ENCODE measurements around the gene MYO3B. TPM values are rescaled to one million over a fixed set of nuclear protein-coding genes. Genes with fewer than 3 reads are reported as not detected.

MYO3B gene
- polyA plus RNA-seq, 1 donor (not counting 4 experiments of a cell fraction or from before 2014, with no cell fraction given), result 4.4 TPM

DNA sequence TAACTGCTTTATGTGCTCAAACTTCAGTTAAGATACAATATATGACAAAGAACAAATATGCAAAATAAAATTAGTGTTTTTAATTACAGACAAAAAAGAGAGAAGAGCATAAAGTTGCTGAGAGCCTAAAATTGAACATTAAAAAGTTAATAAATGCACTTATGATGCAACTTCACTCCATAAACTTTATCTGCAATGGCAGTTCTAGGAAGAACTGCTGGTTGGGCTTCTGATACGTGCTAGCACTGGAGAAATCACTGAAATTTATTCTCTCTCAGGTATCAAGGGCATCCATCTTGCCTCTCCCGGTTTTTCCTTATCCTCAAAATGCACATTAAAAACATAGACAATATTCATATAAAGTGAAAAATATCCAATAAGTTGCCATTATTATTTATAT, 35.7 kb downstream of the MYO3B start:
- dilution Hi-C loops (cut with MboI; ENCODE audit: extremely low pct_ligation_motif_present, low sequenced_read_pairs), result no loop called here
- Histone ChIP-seq H3K36me3 (ENCODE audit: control insufficient read depth in 2 of 2, extremely low read depth in 1 of 2, insufficient read depth in 2 of 2, low read length in 2 of 2) (peaks cover 0 to 2% of the 10 kb centered on the region in 2 experiments), H3K4me2 (ENCODE audit: control insufficient read depth, extremely low read depth, insufficient read depth, low read depth, low read length) (no peak overlapping the region), H3K4me1 (ENCODE audit: control insufficient read depth, extremely low read depth, insufficient read depth, low read length) (no peaks in the 10 kb centered on the region), H3K4me3 (ENCODE audit: control insufficient read depth in 2 of 3, extremely low read depth in 1 of 3, insufficient read depth in 2 of 3, low read depth in 1 of 3, low read length in 3 of 3) (no peak overlapping the region), H4K20me1 (ENCODE audit: control insufficient read depth, extremely low read depth, insufficient read depth, low read length) (no peaks in the 10 kb centered on the region), H3K9ac (ENCODE audit: control insufficient read depth, extremely low read depth, insufficient read depth, low read length) (no peak overlapping the region), H3K9me3 (ENCODE audit: control insufficient read depth, low read depth, low read length) (no peaks in the 10 kb centered on the region), H3K79me2 (ENCODE audit: control insufficient read depth, insufficient read depth, low read length) (no peaks in the 10 kb centered on the region), H3K9me1 (ENCODE audit: control insufficient read depth, extremely low read depth, insufficient read depth, low read length) (no peaks in the 10 kb centered on the region), H3K27me3 (ENCODE audit: control insufficient read depth, extremely low read depth, insufficient read depth, low read length) (no peaks in the 10 kb centered on the region), H2AFZ (ENCODE audit: control insufficient read depth, low read length) (no peak overlapping the region), H3K27ac (ENCODE audit: control insufficient read depth, insufficient read depth, low read length) (no peak overlapping the region)
- DNase-seq (ENCODE audit: low read depth, low spot score), result no peak
- no peak for FAIRE-seq
- no peak for TF ChIP-seq EZH2 (IDR thresholded peaks at IDR 0.05; ENCODE audit: low read length)
- TF ChIP-seq, protein P1, sequence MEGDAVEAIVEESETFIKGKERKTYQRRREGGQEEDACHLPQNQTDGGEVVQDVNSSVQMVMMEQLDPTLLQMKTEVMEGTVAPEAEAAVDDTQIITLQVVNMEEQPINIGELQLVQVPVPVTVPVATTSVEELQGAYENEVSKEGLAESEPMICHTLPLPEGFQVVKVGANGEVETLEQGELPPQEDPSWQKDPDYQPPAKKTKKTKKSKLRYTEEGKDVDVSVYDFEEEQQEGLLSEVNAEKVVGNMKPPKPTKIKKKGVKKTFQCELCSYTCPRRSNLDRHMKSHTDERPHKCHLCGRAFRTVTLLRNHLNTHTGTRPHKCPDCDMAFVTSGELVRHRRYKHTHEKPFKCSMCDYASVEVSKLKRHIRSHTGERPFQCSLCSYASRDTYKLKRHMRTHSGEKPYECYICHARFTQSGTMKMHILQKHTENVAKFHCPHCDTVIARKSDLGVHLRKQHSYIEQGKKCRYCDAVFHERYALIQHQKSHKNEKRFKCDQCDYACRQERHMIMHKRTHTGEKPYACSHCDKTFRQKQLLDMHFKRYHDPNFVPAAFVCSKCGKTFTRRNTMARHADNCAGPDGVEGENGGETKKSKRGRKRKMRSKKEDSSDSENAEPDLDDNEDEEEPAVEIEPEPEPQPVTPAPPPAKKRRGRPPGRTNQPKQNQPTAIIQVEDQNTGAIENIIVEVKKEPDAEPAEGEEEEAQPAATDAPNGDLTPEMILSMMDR (optimal IDR thresholded peaks at IDR 0.05 in 1 of 3, IDR thresholded peaks at IDR 0.05 in 1 of 3, conservative IDR thresholded peaks at IDR 0.05 in 1 of 3; ENCODE audit: extremely low read depth in 1 of 3, insufficient read depth in 2 of 3, low read length in 3 of 3), result no peak

DNA sequence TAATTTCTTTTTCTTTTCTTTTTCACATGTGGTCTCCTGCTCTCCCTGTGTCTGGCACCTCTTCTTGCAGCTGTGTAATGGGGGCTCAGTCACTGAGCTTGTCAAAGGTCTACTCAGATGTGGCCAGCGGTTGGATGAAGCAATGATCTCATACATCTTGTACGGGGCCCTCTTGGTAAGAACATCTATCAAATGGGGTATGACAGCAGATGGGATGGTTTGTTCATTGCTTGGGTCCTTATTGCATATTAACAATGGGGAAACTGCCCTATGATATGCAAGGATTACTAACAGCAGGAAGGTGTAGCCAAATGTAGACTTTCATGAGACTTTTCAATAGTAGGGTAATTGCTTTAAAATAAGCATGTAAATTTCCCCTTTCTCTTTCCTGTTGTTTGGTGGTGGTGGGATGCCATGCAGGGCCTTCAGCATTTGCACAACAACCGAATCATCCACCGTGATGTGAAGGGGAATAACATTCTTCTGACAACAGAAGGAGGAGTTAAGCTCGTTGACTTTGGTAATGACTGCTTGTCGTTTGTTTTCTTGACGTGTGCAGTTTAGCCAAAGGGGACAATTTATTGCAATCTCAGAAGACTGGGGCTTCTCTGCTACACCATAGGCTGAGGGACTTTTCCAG, 36.5 kb downstream of the MYO3B start:
- DNase-seq (ENCODE audit: low read depth, low spot score) (no peak), FAIRE-seq (no peak)
- H3K9me1 ChIP-seq (ENCODE audit: control insufficient read depth, extremely low read depth, insufficient read depth, low read length), result no peaks in the 10 kb centered on the region
- H3K36me3 ChIP-seq (ENCODE audit: control insufficient read depth in 2 of 2, extremely low read depth in 1 of 2, insufficient read depth in 2 of 2, low read length in 2 of 2), result peaks cover 0 to 2% of the 10 kb centered on the region in 2 experiments
- no peak overlapping the region for H2AFZ ChIP-seq (ENCODE audit: control insufficient read depth, low read length)
- H3K79me2 ChIP-seq (ENCODE audit: control insufficient read depth, insufficient read depth, low read length), result no peaks in the 10 kb centered on the region
- H3K4me1 ChIP-seq (ENCODE audit: control insufficient read depth, extremely low read depth, insufficient read depth, low read length), result no peaks in the 10 kb centered on the region
- no peaks in the 10 kb centered on the region for H3K27me3 ChIP-seq (ENCODE audit: control insufficient read depth, extremely low read depth, insufficient read depth, low read length)
- dilution Hi-C loops (cut with MboI; ENCODE audit: extremely low pct_ligation_motif_present, low sequenced_read_pairs), result no loop called here
- no peak overlapping the region for H3K4me3 ChIP-seq (ENCODE audit: control insufficient read depth in 2 of 3, extremely low read depth in 1 of 3, insufficient read depth in 2 of 3, low read depth in 1 of 3, low read length in 3 of 3)
- no peak overlapping the region for H3K27ac ChIP-seq (ENCODE audit: control insufficient read depth, insufficient read depth, low read length)
- no peak overlapping the region for H3K4me2 ChIP-seq (ENCODE audit: control insufficient read depth, extremely low read depth, insufficient read depth, low read depth, low read length)
- TF ChIP-seq, protein P1 (optimal IDR thresholded peaks at IDR 0.05 in 1 of 3, IDR thresholded peaks at IDR 0.05 in 1 of 3, conservative IDR thresholded peaks at IDR 0.05 in 1 of 3; ENCODE audit: extremely low read depth in 1 of 3, insufficient read depth in 2 of 3, low read length in 3 of 3), result no peak
- no peak for TF ChIP-seq EZH2 (IDR thresholded peaks at IDR 0.05; ENCODE audit: low read length)
- no peak overlapping the region for H3K9ac ChIP-seq (ENCODE audit: control insufficient read depth, extremely low read depth, insufficient read depth, low read length)
- H3K9me3 ChIP-seq (ENCODE audit: control insufficient read depth, low read depth, low read length), result no peaks in the 10 kb centered on the region
- no peaks in the 10 kb centered on the region for H4K20me1 ChIP-seq (ENCODE audit: control insufficient read depth, extremely low read depth, insufficient read depth, low read length)
